Breast epithelium (tissue), 3 donors: ENCODE measurements around the gene KIF18A.

Experiments used
- POLR2A ChIP-seq: fragments of 450-650 bp; IDR thresholded peaks from one replicate; pipeline ENCODE4 v1.6.1; 2016; ENCODE audit warnings: antibody characterized with exemption, mild to moderate bottlenecking, moderate library complexity
- POLR2AphosphoS5 ChIP-seq, 3 donors: sonication (generic); formaldehyde crosslinking; IDR thresholded peaks; one replicate each; pipeline ENCODE4 v1.6.1; 2017; ENCODE audit warnings: antibody characterized with exemption in 3 of 3

GRCh38 chr11:27998552-27998951, 109.4 kb downstream of the KIF18A start:
- no peak for TF ChIP-seq POLR2AphosphoS5 (IDR thresholded peaks at IDR 0.05)
- no peak for TF ChIP-seq POLR2A
